ENCODE data around the gene FGD4. TPM values are rescaled to one million over a fixed set of nuclear protein-coding genes. Genes with fewer than 3 reads are reported as not detected.

FGD4 gene
- total and polyA plus RNA-seq, 9 of the 15 experiments (the other 6 are each of a cell fraction or from before 2014, with no cell fraction given): 0.05 to 0.51 (median 0.27) TPM

DNA sequence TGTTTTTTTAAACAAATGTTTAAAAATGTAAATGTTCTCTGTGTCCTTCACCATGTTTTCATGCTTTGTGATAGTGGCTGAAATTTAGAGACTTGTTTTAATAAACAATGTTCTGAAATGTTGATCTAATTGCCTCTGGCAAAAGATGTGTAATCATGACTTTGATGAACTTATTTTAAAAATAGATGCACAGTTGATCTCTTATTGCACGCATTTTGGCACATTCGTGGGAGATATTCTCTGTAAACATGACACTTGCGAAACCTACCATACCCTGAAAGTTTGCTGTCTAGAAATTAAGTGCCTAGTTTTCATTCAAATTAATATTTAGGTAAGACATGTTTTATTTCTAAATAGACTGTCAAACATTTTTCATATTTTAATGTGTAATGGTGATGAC lies 160.1 kb downstream of the FGD4 start:
- Histone ChIP-seq H3K27me3 (ENCODE audit: control insufficient read depth in 2 of 2, insufficient read depth in 2 of 2, low read length in 2 of 2) (peaks cover 0 to 6% of the 10 kb centered on the region in 2 experiments; a peak in 2 of 5 replicates), H2AFZ (ENCODE audit: low read depth, low read length) (no peak overlapping the region), H3K4me2 (ENCODE audit: insufficient read depth, low read length) (no peak overlapping the region), H3K9ac (ENCODE audit: insufficient read depth in 1 of 2, low read depth in 2 of 2, low read length in 2 of 2) (no peak overlapping the region), H4K20me1 (replicated peaks; ENCODE audit: control insufficient read depth, insufficient read depth, low read length) (no peaks in the 10 kb centered on the region), H3K4me1 (replicated peaks in 1 of 2; ENCODE audit: control insufficient read depth in 2 of 2, insufficient read depth in 2 of 2, low read length in 2 of 2) (no peaks in the 10 kb centered on the region), H3K4me3 (no peak overlapping the region), H3K9me3 (replicated peaks; ENCODE audit: control insufficient read depth, insufficient read depth, low read depth, low read length) (no peaks in the 10 kb centered on the region), H3K27ac (ENCODE audit: extremely low read depth, low read depth, low read length) (no peak overlapping the region), H3K36me3 (ENCODE audit: control insufficient read depth, insufficient read depth, low read length) (no peaks in the 10 kb centered on the region), H3K79me2 (ENCODE audit: control insufficient read depth, insufficient read depth, low read length) (no peaks in the 10 kb centered on the region), H3K9me1 (ENCODE audit: control insufficient read depth, insufficient read depth, low read length) (no peaks in the 10 kb centered on the region)
- DNase-seq (ENCODE audit: extremely low read depth in 1 of 4, low spot score in 3 of 4): no peak
- ChIA-PET CTCF (ENCODE audit: low intra/inter-chr PET ratio) (no interaction called here), POLR2A (no interaction called here)
- intact Hi-C loops (cut with micrococcal nuclease) (no loop called here), in situ Hi-C loops (cut with MboI) (no loop called here)
- FAIRE-seq: no peak
- 2% methylated on average over 3 of the region's 3 CpGs for WGBS (ENCODE audit: insufficient coverage, low coverage, missing lambda C conversion rate)
- BruUV-seq (replicated peaks): no TSS peak
- no peak for ATAC-seq
- TF ChIP-seq, protein P1, sequence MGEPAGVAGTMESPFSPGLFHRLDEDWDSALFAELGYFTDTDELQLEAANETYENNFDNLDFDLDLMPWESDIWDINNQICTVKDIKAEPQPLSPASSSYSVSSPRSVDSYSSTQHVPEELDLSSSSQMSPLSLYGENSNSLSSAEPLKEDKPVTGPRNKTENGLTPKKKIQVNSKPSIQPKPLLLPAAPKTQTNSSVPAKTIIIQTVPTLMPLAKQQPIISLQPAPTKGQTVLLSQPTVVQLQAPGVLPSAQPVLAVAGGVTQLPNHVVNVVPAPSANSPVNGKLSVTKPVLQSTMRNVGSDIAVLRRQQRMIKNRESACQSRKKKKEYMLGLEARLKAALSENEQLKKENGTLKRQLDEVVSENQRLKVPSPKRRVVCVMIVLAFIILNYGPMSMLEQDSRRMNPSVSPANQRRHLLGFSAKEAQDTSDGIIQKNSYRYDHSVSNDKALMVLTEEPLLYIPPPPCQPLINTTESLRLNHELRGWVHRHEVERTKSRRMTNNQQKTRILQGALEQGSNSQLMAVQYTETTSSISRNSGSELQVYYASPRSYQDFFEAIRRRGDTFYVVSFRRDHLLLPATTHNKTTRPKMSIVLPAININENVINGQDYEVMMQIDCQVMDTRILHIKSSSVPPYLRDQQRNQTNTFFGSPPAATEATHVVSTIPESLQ (CRISPR knock-in tag; IDR thresholded peaks at IDR 0.05): no peak
- TF ChIP-seq, protein P2, sequence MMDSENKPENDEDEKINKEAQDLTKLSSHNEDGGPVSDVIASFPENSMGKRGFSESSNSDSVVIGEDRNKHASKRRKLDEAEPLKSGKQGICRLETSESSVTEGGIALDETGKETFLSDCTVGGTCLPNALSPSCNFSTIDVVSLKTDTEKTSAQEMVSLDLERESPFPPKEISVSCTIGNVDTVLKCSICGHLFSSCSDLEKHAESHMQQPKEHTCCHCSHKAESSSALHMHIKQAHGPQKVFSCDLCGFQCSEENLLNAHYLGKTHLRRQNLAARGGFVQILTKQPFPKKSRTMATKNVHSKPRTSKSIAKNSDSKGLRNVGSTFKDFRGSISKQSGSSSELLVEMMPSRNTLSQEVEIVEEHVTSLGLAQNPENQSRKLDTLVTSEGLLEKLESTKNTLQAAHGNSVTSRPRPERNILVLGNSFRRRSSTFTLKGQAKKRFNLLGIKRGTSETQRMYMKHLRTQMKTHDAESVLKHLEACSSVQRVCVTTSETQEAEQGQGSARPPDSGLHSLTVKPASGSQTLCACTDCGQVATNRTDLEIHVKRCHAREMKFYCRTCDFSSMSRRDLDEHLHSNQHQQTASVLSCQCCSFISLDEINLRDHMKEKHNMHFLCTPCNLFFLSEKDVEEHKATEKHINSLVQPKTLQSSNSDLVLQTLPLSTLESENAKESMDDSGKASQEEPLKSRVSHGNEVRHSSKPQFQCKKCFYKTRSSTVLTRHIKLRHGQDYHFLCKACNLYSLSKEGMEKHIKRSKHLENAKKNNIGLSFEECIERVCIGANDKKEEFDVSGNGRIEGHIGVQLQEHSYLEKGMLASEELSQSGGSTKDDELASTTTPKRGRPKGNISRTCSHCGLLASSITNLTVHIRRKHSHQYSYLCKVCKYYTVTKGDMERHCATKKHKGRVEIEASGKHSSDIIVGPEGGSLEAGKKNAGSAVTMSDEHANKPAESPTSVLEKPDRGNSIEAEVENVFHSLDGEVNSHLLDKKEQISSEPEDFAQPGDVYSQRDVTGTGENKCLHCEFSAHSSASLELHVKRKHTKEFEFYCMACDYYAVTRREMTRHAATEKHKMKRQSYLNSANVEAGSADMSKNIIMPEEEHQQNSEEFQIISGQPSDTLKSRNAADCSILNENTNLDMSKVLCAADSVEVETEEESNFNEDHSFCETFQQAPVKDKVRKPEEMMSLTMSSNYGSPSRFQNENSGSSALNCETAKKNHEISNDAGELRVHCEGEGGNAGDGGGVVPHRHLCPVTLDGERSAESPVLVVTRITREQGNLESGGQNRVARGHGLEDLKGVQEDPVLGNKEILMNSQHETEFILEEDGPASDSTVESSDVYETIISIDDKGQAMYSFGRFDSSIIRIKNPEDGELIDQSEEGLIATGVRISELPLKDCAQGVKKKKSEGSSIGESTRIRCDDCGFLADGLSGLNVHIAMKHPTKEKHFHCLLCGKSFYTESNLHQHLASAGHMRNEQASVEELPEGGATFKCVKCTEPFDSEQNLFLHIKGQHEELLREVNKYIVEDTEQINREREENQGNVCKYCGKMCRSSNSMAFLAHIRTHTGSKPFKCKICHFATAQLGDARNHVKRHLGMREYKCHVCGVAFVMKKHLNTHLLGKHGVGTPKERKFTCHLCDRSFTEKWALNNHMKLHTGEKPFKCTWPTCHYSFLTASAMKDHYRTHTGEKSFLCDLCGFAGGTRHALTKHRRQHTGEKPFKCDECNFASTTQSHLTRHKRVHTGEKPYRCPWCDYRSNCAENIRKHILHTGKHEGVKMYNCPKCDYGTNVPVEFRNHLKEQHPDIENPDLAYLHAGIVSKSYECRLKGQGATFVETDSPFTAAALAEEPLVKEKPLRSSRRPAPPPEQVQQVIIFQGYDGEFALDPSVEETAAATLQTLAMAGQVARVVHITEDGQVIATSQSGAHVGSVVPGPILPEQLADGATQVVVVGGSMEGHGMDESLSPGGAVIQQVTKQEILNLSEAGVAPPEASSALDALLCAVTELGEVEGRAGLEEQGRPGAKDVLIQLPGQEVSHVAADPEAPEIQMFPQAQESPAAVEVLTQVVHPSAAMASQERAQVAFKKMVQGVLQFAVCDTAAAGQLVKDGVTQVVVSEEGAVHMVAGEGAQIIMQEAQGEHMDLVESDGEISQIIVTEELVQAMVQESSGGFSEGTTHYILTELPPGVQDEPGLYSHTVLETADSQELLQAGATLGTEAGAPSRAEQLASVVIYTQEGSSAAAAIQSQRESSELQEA (IDR thresholded peaks at IDR 0.05; ENCODE audit: low read depth): no peak
- TF ChIP-seq KAT2B (IDR thresholded peaks at IDR 0.05; ENCODE audit: low read depth, low read length) (no peak), ZFPM2 (CRISPR knock-in tag; IDR thresholded peaks at IDR 0.05) (no peak), ZNF75A (CRISPR knock-in tag; IDR thresholded peaks at IDR 0.05) (no peak), HNRNPK (IDR thresholded peaks at IDR 0.05; ENCODE audit: low read depth, low read length, poor library complexity, severe bottlenecking) (no peak), ZNF445 (CRISPR knock-in tag; IDR thresholded peaks at IDR 0.05; ENCODE audit: low read depth) (no peak), FOS (IDR thresholded peaks at IDR 0.05; ENCODE audit: extremely low read depth, insufficient read length) (no peak), POLR2H (tag; IDR thresholded peaks at IDR 0.05; ENCODE audit: low read depth) (no peak)
- TF ChIP-seq, protein P3, sequence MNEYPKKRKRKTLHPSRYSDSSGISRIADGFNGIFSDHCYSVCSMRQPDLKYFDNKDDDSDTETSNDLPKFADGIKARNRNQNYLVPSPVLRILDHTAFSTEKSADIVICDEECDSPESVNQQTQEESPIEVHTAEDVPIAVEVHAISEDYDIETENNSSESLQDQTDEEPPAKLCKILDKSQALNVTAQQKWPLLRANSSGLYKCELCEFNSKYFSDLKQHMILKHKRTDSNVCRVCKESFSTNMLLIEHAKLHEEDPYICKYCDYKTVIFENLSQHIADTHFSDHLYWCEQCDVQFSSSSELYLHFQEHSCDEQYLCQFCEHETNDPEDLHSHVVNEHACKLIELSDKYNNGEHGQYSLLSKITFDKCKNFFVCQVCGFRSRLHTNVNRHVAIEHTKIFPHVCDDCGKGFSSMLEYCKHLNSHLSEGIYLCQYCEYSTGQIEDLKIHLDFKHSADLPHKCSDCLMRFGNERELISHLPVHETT (CRISPR knock-in tag; conservative IDR thresholded peaks at IDR 0.05 in 1 of 2, IDR thresholded peaks at IDR 0.05 in 1 of 2): no peak

All from K562 (cell line).